GM18507 (cell line): ENCODE results near the gene PNPLA1.

Experiments
- DNase-seq: peaks from one replicate; pipeline ENCODE4 v3.0.0; 2011; ENCODE audit warnings: low read depth; ENCODE audit not compliant: insufficient read length; ENCODE audit errors: extremely low spot score
- FAIRE-seq: peaks from 2 replicates; lab custom pipeline; 2011; peaks lifted over from hg19 to GRCh38; lab: Jason Lieb, UNC

PNPLA1 gene

GRCh38 chr6:36309203-36309602 lies 39.3 kb downstream of the PNPLA1 start:
- DNase-seq (no peak), FAIRE-seq (no peak)

- DNase-seq (no peak), FAIRE-seq (no peak)
These were observed 40.0 kb downstream of the PNPLA1 start for GRCh38 chr6:36309900-36310299.

GRCh38 chr6:36312854-36313648 lies 43.2 kb downstream of the PNPLA1 start:
- no peak for DNase-seq
- FAIRE-seq = peak; percentile 58

- FAIRE-seq = no peak
- DNase-seq = no peak
These were observed 43.7 kb downstream of the PNPLA1 start for GRCh38 chr6:36313649-36313936.

- FAIRE-seq = no peak
- DNase-seq = no peak
These were observed 44.6 kb downstream of the PNPLA1 start for GRCh38 chr6:36314221-36315014.

- FAIRE-seq = no peak
- no peak for DNase-seq
These were observed 46.1 kb downstream of the PNPLA1 start for GRCh38 chr6:36315921-36316320.

- FAIRE-seq = no peak
- no peak for DNase-seq
These were observed 47.8 kb downstream of the PNPLA1 start for GRCh38 chr6:36317623-36318022.

- no peak for FAIRE-seq
- no peak for DNase-seq
These were observed 49.0 kb downstream of the PNPLA1 start for GRCh38 chr6:36318690-36319435.

- no peak for DNase-seq
These were observed 49.5 kb downstream of the PNPLA1 start for GRCh38 chr6:36319436-36319762.

GRCh38 chr6:36319821-36320220 lies 50.0 kb downstream of the PNPLA1 start:
- FAIRE-seq = no peak
- DNase-seq = no peak

More at GRCh38 chr6:36319436-36319762, 49.5 kb downstream of the PNPLA1 start:
- no peak for FAIRE-seq

GRCh38 chr6:36320475-36320874 lies 50.6 kb downstream of the PNPLA1 start:
- DNase-seq (no peak), FAIRE-seq (no peak)

GRCh38 chr6:36322591-36322990 lies 52.7 kb downstream of the PNPLA1 start:
- DNase-seq = no peak
- no peak for FAIRE-seq

GRCh38 chr6:36323062-36323461 lies 53.2 kb downstream of the PNPLA1 start:
- DNase-seq = no peak
- no peak for FAIRE-seq

GRCh38 chr6:36324191-36324590 lies 54.3 kb downstream of the PNPLA1 start:
- no peak for DNase-seq
- no peak for FAIRE-seq

GRCh38 chr6:36324715-36325114 lies 54.9 kb downstream of the PNPLA1 start:
- DNase-seq (no peak), FAIRE-seq (no peak)

GRCh38 chr6:36326356-36326995 lies 56.6 kb downstream of the PNPLA1 start:
- DNase-seq (no peak), FAIRE-seq (no peak)

GRCh38 chr6:36327226-36327918 lies 57.5 kb downstream of the PNPLA1 start:
- FAIRE-seq (no peak), DNase-seq (no peak)

GRCh38 chr6:36327919-36328236 lies 58.0 kb downstream of the PNPLA1 start:
- FAIRE-seq (no peak), DNase-seq (no peak)

GRCh38 chr6:36328600-36328999 lies 58.7 kb downstream of the PNPLA1 start:
- no peak for DNase-seq
- no peak for FAIRE-seq
